GM12865 (cell line): ENCODE data around the gene PARP9.

Source experiments
- DNase-seq: peaks from one replicate; pipeline ENCODE4 v3.0.0; 2010; ENCODE audit warnings: low read depth
- H3K4me3 ChIP-seq: 2 replicates; pipeline ENCODE4 v1.5.1; 2011; ENCODE audit warnings: mild to moderate bottlenecking, low read depth, low read length, control low read depth
- TF ChIP-seq, protein P1 (sequence below): IDR thresholded peaks from 2 replicates; pipeline ENCODE4 v1.5.1; 2011; ENCODE audit warnings: low read length, control low read depth, low read depth, inconsistent platforms; ENCODE audit not compliant: insufficient read depth; ENCODE audit errors: missing control alignments

PARP9 gene

DNA sequence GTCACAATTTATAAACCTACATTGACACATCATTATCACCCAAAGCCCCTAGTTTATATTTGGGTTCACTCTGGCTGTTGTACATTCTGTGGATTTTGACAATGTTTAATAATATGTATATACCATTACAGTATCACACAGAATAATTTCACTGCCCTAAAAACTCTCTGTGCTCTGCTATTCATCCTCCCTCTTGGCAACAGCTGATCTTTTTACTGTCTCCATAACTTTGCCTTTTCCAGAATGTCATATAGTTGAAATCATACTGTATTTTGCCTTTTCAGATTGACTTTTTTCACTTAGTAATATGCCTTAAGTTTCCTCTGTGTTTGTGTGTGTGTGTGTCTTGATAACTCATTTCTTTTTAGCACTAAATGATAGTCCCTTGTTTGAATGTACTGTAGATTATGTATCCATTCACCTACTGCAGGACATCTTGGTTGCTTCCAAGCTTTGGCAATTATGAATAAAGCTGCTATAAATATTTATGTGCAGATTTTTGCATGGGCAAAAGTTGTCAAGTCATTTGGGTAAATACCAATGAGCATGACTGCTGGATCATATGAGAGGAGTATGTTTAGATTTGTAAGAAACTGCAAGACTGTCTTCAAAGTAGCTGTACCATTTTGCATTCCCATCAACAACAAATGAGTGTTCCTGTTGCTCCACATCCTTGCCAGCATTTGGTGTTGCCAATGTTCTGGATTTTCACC lies 22.8 kb upstream of the PARP9 start:
- no peak for DNase-seq
- TF ChIP-seq, protein P1, sequence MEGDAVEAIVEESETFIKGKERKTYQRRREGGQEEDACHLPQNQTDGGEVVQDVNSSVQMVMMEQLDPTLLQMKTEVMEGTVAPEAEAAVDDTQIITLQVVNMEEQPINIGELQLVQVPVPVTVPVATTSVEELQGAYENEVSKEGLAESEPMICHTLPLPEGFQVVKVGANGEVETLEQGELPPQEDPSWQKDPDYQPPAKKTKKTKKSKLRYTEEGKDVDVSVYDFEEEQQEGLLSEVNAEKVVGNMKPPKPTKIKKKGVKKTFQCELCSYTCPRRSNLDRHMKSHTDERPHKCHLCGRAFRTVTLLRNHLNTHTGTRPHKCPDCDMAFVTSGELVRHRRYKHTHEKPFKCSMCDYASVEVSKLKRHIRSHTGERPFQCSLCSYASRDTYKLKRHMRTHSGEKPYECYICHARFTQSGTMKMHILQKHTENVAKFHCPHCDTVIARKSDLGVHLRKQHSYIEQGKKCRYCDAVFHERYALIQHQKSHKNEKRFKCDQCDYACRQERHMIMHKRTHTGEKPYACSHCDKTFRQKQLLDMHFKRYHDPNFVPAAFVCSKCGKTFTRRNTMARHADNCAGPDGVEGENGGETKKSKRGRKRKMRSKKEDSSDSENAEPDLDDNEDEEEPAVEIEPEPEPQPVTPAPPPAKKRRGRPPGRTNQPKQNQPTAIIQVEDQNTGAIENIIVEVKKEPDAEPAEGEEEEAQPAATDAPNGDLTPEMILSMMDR = no peak
- no peak overlapping the region for H3K4me3 ChIP-seq

- no peak for DNase-seq
- H3K4me3 ChIP-seq = no peak overlapping the region
- TF ChIP-seq, protein P1 = no peak
Measured at GRCh38 chr3:122586098-122586497, 22.0 kb upstream of the PARP9 start.

GRCh38 chr3:122582390-122582789 lies 18.3 kb upstream of the PARP9 start:
- TF ChIP-seq, protein P1 = no peak
- DNase-seq = no peak

GRCh38 chr3:122581622-122582021 lies 17.5 kb upstream of the PARP9 start:
- TF ChIP-seq, protein P1 = no peak
- DNase-seq = no peak

More at GRCh38 chr3:122582390-122582789, 18.3 kb upstream of the PARP9 start:
- H3K4me3 ChIP-seq = no peak overlapping the region

GRCh38 chr3:122580470-122580869 lies 16.4 kb upstream of the PARP9 start:
- TF ChIP-seq, protein P1 = no peak
- no peak for DNase-seq
- H3K4me3 ChIP-seq = no peak overlapping the region

More at GRCh38 chr3:122581622-122582021, 17.5 kb upstream of the PARP9 start:
- no peak overlapping the region for H3K4me3 ChIP-seq

DNA sequence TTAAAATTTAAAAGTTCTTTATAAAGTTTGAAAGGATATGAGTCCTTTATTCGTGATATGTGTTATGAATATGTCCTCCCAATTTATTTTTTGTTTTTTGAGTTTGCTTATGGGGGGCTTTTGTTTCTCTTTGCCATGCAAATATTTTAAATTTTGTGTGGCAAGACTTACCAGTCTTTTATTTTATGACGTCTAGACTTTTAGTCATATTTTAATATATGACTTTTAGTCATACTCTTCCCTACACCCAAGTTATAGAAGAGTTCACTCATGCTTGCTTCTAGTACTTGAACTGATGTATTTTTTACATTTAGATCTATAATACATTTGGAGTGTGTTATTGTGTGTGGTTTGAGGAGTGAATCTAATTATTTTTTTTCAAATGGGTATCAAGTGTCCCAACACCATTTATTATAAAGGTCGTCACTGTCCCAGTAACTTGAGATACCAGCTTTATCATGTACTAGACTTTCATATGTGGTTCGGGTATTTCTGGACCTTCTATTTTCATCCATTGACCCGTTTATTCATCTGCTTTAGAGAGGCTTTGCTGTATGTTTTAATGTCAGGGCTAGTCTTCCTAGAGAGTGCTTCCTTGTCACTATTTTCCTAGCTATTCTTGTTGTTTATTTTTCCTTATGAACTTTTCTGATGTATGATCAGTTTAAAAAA lies 14.1 kb upstream of the PARP9 start:
- TF ChIP-seq, protein P1 = no peak
- DNase-seq = no peak
- peak overlapping the region; percentile 83 for H3K4me3 ChIP-seq
